ENCODE measurements around the gene ST3GAL4. TPM values are rescaled to one million over a fixed set of nuclear protein-coding genes. Genes with fewer than 3 reads are reported as not detected.

Gene ST3GAL4
- total and polyA plus RNA-seq, 2 of the 8 experiments (the other 6 are each of a cell fraction or from before 2014, with no cell fraction given) = 15.6 to 20.0 TPM

DNA sequence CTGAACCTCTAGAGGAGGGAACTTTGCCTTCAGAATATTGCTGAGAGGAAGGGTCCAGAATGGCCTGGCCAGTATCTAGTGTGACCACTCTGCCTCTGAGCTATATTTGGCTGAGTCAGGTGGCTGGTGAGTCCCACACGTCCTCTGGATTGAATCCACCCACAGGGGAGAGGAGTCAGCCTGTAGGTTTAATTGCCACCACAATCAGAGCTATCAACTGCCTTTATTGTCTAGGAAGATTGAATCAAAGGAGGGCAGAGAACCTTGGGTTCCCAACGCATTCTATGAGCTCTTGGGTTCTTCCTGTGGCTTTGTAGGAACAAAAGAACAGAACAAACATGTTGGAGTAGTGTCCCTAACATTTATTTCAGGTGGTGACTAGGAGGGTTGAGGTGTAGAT lies 67.7 kb downstream of the ST3GAL4 start (continued):
- TF ChIP-seq CHD7 (IDR thresholded peaks at IDR 0.05; ENCODE audit: insufficient replicate concordance, low read length) = no peak
- TF ChIP-seq SRF (IDR thresholded peaks at IDR 0.05; ENCODE audit: low read depth, low read length) = no peak
- TF ChIP-seq YY1 (IDR thresholded peaks at IDR 0.05; ENCODE audit: low read depth, low read length) = no peak
- TF ChIP-seq KDM4A (IDR thresholded peaks at IDR 0.05; ENCODE audit: low read depth, low read length, severe bottlenecking) = no peak
- no peak for TF ChIP-seq CHD1 (IDR thresholded peaks at IDR 0.05; ENCODE audit: low read depth, low read length)
- no peak for TF ChIP-seq RAD21 (IDR thresholded peaks at IDR 0.05 in 1 of 2, conservative IDR thresholded peaks at IDR 0.05 in 1 of 2; ENCODE audit: low read depth in 2 of 2, low read length in 2 of 2)
- TF ChIP-seq GABPA (IDR thresholded peaks at IDR 0.05; ENCODE audit: borderline replicate concordance, insufficient read depth, low read length) = no peak
- no peak for TF ChIP-seq JUND (IDR thresholded peaks at IDR 0.05; ENCODE audit: low read length)
- no peak for TF ChIP-seq RXRA (IDR thresholded peaks at IDR 0.05; ENCODE audit: insufficient read depth, low read depth, low read length)
- no peak for TF ChIP-seq CREB1 (IDR thresholded peaks at IDR 0.05)
- TF ChIP-seq EZH2 (IDR thresholded peaks at IDR 0.05; ENCODE audit: low read depth, low read length, severe bottlenecking) = no peak
- TF ChIP-seq MAX (IDR thresholded peaks at IDR 0.05) = no peak
